HK-2 (cell line): ENCODE data around the gene MOB2.

Experiments
- DNase-seq: peaks from one replicate; pipeline ENCODE4 v3.0.0-alpha.2; 2018; ENCODE audit not compliant: unreplicated experiment

The MOB2 gene

DNA sequence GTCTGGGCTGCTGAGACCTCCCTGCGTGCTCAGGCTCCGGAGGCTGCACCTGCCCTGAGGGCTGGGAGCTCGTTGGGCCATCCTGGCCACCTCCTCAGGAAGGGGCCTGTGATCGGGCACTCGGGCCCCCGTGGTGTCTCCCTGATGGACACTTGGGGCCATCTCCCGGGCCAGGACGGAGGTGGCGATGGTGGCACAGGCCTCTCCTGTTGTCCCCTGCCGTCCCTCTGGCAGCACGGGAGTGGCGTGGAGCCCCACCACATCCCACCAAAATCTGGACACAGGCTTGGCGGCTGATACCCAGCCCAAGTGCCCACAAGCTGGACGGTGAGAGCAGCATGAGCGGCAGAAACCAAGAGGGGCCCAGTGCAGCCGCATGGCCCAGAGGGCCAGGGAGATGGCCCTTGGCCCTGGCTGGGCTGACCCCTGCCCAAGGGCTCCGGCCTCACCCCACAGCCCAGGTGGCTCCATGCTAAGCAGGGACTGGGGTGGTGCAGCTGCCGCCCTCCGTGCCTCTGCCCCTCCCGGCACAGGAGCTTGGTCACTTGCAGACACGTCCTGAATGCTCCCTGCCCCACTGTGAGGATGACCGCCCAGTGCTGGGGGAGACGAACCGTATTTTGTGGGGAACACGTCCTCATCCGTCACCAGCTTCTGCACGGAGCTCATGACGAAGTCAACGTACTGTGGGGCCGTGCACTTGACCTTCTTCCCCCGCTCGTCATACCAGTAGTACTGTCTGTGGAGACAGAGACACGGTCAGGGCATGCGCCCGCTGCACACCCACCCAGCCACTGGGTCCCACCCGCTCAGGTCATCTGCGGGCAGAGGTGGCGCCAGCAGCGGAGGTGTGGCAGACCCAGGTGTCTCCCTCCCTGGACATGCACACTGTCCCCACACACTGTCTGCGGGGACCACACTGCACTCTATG lies 15.6 kb downstream of the MOB2 start:
- no peak for DNase-seq

DNA sequence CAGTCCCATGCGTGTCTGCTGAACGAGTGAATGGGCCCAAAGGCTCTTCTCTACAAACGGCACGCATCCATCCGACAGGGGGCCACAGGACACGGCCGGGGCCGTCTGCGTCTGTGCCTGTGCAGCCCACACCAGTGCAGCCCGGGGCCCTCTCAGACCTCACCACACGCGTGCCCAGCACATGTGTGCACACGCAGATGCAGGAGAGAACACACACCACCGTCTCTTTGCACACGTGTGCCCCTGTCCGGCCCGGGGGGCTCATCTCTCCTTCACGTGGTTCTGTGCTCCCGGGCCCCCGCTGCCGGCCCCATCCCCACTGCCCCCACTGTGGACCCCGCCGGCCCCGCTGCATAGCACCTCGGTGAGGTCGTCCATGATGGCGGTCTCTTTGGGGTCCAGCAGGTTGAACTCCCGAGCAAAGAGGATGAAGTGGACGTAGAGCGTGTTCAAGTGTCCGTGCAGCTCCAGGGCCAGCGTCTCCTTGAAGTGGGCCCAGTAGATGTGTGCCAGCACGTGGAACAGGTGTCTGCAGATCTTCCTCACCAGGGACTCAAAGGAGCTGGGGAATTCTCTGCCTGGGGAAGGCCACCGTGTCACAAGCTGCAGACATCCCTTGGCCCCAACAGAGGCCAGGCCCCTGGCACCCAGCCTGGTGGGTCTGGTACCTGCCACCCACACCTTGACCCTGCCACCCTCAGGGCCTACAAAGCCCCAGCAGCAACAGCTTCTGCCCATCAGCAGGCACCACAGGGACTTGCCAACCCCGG lies 16.5 kb downstream of the MOB2 start:
- DNase-seq = no peak

DNA sequence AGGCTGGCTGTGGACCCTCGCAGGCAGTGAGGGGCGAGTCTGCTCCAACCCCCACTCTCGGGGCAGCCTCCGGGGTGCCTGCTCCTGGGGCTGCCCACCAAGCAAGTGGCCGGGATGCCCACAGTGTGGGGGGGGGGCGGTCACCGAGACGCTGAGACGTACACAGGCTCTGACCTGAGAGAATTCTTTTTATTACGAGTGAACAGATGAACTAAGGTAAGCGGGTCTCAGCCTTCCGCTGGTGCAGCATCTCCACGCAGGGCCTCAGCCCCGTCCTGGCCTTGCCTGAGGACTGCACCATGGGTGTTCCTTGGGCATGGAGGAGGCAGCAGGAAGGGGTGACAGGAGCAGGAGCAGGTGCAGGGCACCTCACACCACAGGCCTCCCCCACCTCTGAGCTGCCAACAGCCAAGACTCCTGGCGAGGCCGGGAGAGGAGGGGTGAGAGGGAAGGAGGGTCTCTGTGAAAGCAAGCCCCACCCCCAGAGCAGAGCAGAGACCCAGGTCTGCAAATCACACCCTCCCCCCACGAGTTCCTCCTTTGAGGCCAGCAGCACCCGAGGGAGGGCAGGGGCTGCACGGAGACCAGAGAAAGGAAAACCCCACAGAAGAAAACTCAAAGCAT lies 17.2 kb downstream of the MOB2 start:
- no peak for DNase-seq

DNA sequence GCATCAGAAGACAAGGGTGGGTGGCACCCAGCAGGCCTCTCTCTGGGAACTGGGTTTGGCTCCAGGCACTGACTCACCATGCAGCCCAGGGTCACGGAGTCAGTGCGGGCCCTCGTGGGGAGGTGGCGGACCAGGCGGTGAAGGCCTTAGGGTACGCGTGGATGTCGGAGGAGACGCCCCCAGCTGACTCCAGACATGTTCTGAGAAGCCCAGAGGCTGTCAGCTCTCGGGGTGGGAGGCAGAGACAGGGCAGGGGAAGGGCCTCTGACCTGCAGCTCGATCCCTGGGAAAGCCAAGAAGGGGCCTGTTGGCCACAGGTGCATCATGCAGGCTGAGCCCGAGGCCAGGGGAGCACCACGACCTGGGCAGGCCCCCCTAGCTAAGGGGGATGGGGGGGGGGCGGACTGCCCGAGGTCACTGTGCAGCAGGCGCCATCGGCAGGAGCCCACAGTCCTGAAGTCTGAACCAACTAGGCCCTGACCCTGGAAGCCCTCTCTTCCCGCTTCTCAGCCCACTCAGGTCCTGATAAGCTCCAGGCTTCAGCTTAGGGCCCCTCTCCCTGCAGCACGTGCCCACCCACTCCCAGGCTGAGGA lies 18.0 kb downstream of the MOB2 start:
- no peak for DNase-seq

DNA sequence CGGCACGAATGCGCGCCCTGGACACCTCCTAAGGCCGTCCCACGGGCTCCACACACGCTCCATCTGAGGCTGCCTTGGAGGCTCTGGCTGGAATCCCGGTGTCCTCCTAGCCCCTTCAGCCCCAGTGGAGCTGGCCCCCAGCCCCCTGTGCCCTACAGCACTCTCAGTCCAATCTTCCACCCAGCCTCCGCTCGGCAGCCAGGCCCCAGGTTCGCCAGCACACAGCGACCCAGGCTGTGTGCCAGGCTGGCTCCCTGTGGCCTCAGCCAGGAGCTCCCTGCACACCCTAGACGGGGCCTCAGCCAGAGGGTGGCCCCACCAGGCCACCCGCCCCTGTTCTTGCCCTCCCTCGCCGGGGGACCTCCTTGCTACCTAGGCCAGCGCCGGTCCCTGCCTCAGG lies 18.6 kb downstream of the MOB2 start:
- no peak for DNase-seq

DNA sequence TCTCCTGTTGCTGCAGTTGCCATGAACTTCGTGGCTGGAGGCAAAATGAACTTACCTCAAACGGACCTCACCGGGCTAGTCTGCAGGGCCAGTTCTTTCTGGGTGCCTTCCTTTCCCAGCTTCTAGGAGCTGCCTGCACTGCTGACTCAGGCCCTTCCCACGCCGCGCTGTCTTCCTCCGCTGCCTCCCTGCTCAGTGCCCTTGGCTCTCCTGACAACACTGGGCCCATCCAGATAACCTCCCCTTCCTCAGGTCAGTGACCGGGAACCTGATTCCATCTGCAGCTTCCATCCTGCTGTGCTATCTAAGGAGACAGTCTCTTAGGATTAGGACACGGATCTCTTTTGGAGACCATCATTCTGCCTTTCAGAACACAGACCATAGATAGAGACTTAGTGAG lies 19.3 kb downstream of the MOB2 start:
- DNase-seq = no peak

DNA sequence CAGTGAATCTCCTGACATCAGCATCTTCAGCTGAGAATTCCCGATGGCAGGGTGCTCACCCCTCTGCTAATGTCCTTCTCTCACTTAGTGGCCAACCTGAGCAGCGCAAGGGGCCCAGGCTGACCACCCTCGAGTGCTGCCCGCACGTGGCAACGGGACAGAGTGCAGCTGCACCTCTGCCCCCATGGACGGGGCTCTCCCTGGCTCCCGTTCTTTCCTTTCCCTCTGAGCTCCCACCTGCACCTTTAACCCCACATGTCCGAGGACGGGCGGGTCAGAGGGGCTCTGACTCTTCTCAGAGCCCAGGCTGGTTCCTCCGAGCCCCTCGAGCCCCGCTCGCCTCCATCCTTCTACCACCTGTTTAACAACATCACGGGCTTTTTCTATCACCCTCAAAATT lies 19.8 kb downstream of the MOB2 start:
- DNase-seq = no peak

DNA sequence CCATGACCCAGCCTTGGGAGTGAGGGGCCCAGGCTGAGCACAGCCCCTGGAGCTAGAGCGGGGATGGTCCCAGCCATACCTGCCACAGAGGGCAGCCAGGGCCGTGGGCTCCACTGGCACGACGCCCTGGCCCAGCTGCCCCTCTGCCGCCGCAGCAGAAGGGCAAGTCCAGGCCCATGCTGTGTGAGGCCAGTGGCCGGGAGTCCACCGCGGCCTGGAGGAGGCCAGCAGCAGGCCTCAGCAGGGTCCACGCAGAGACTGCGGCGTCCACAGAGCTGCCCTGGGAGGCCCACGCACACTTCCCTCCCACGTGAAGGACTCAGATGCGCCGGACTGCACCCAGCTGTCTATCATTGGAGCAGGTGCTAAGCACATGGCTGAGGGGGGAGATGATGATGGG lies 23.5 kb downstream of the MOB2 start:
- DNase-seq = no peak

DNA sequence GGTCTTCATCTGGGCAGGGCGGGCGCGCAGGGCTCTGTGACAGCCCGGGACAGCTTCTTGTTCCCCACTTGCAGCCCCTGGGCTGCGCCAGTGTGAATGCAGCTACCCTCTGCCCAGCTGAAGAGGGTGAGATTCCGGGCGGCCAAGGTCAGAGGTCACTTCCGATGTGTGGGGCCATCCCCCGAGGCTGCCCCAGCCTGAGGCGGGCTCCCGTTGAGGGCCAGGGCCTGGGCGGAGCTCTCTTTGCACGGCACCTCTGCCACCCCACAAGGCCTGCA lies 23.9 kb downstream of the MOB2 start:
- DNase-seq = no peak

DNA sequence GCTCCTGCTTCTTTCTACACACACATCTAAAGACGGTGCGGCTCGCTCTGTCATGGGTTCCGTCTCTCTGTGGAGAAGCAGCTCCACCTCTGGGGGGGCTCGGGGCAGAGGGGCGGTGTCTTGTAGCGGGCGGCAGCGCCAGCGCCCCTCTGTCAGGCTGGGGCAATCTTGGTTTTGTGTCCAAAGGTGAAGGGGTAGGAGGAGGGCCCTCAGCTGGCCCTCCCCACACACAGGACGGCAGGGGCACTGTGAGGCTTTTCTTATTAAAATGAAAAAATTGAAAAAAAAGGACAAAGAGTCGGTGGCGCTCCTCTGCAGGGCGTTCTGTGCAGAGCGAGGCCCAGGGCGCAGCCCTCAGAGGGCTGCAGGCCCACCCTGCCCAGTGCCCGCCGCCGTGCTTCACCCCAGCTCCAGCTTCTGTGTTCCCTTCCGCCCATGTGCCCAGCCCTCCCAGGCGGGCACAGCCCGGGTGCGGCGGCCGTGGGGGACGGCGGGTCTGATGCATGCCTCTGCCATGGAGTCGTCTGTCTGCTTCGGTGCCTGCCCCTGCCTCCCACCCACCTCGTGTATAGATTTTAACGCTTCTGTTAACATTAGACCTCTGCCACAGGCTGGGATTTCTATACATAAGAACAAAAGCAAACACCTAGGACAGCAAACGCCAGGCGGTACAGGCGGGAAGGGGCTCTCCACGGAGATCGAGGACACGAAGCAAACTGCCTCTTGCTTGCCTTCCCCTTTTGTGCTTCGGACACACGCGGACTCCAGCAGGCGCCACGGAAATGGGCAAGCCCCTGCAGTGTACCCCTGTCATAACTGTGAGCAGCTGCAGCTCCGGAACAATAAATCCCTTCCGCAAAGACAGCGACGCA lies 24.5 kb downstream of the MOB2 start:
- no peak for DNase-seq

DNA sequence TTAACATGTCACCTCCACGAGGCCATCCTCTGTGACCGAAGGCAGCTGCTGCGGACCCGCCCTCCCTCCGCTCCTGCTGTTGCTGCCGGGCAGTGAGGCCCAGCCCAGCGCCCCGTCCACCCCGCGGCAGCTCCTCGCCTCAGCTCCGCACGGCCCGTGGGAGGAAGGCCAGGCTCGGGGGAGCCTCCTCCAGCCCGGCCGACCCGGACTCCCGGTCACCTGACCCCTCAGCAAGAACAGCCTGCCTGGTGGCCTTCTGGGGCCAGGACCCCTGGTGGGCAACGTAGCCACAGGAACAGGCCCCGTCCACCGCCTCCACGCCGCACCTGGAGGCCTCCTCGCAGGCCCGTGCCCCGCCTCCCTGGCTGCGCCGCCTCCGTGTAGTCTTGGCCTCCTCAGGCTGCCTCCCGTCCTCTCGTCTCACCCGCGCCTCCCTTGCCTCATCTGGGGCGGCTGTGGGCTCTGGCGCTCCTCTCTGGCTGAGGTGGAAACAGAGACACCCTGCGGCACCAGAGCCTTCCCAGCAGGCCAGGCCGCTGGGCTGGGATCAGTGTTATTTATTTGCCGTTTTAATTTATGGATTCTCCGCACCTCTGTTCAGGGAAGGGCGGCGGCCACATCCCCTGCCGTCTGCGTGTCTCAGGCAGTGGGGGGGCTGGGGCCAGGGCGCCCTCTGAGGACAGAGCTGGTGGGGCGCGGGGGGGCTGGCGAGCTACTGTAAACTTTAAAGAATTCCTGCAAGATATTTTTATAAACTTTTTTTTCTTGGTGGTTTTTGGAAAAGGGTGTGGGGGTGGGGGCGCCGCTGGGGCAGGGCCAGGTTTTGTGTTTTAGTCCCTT lies 25.4 kb downstream of the MOB2 start:
- no peak for DNase-seq

DNA sequence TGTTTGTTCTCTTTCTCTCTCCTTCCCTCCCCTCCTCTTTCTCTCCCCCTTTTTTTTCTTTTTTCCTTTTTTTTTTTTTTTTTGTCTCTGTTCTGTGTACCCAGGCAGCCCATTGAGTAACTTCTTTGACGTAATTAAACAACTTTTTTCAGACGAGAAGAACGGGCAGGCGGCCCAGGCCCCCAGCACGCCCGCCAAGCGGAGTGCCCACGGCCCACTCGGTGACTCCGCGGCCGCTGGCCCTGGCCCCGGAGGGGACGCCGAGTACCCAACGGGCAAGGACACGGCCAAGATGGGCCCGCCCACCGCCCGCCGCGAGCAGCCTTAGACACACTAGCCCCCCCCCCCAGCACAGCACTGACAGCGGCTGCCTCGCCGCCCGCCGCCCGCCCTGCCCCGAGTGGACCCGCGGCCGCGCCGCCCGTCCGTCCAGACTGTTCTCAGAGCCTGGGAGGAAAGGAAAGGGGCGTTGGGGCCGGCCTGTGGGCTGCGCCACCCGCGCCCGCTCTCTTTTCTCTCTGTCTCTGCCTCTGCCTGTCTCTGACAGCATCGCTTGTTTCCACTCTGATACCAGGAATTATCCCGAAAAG lies 26.1 kb downstream of the MOB2 start:
- DNase-seq = no peak

DNA sequence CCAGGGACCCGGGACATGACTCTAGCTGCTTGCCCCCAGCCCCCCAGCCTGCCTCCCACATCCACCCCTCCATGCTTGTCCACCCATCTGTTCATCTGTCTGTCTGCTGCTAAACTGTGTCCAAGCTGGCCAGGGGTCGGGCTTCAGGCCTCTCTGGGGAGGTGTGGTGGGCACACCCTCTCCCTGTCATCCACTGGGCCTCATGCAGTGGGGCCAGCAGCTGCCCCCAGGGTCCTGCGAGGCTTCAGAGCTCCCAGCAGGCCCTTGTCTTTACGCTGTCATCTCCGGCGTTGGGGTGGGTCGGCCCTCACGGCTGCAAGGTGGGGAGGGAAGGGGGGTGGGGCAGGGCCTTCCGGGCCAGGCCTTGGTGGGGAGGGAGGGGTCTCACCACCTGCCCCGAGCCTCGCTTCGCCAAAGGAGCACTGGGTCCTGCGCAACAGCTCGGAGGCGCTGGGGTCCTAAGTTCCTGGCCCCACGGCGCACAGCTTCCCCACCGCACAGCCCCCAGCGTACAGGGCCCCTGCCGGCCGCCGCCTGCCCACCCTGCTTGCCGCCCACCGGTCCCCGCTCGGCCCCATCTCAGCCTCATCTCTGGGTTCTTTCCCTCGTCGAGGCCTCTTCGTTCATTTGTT lies 26.7 kb downstream of the MOB2 start:
- DNase-seq = no peak

DNA sequence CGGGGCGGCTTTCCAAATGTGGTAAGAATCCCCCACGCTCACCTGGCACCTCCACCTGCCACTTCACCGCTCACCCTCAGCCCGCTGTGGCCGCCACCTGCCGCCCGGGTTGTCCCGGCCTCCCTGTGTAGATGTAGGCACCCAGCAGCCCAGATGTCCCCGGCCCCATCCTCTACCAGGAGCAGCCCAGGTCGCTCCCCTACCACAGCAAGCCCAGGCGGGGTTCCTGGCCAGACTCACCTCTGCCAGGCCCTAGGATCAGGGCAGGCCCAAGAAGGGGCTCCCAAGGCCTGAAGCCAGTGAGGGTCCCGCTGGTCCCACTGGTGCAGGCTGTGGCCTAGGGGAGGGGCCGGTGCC lies 27.4 kb downstream of the MOB2 start:
- no peak for DNase-seq

DNA sequence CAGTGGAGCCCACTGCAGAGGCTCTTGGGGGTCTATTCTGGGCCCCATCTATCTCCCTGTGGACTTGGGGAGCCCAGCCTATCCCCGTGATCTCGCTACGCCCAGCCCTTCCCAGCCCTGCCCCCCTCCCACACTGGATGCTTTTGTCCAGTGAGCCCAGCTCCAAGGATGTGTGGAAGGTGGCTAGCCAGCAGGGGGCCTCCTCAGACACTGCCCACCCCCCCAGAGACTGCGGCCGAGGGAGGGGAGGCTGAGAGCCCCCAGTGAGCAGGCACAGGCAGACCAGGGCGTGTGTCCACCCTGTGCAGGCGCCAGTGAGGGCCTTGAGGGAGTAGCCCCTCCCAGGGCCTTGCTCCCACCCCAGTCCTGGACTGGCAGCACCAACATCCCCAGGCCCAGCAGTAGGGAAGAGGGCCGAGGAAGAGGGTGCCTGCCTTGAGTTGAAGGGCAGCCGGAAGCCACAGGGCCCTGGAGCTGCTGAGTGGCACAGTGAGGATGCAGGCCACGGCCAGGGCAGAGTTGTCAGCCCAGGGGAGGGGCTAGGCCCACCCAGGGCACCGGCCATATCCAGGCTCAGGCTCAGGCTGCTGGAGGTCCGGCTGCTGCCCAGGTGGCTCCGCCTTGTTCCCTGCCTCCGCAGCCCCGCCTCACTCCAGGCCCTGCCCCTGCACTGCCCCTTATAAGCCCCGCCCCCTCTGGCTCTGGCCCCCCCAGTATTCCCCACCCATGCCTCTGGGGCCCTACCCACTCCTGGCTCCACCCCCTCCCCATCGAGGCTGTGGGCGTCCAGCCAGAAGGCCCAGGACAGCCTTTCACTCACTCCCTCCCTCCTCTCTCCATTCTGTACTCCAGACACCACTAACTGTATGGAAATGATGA lies 28.0 kb downstream of the MOB2 start:
- DNase-seq = no peak

DNA sequence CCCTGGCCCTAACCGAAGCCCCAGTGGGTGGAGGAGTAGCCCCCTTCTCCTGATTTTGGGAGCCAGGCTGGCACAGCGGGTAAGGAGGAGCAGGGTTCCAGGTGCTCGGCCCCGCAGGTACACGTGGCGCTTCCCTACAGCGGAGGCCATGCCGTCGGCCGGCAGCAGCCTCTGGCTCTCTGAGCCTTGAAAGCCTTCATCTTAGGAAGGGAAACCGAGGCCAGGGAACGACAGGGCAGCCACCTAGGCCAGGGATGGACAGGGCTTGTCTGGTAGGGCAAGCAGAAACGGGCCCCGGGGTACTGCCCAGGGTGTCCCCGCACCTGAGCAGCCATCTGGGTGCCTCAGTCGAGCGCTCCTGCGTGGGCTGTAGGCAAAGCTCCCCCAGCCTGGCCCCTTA lies 28.7 kb downstream of the MOB2 start:
- no peak for DNase-seq

DNA sequence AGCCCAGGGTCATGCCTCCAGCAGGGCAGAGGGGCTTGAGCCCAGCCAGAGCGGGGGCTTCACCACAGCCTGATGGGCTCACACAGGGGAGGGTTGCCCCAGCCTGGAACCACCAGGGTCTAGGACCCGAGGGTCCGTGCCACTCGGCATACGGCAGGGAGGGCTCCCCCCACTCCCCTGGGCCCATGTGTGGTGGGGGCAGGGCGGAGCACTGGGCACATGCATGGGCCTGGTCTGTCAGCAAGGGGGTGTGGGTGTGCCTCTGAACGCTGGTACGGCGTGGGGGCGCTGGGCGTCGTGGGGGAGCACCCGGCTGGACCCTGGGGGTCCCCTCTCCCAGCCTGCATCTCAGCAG lies 29.3 kb downstream of the MOB2 start:
- DNase-seq = no peak

DNA sequence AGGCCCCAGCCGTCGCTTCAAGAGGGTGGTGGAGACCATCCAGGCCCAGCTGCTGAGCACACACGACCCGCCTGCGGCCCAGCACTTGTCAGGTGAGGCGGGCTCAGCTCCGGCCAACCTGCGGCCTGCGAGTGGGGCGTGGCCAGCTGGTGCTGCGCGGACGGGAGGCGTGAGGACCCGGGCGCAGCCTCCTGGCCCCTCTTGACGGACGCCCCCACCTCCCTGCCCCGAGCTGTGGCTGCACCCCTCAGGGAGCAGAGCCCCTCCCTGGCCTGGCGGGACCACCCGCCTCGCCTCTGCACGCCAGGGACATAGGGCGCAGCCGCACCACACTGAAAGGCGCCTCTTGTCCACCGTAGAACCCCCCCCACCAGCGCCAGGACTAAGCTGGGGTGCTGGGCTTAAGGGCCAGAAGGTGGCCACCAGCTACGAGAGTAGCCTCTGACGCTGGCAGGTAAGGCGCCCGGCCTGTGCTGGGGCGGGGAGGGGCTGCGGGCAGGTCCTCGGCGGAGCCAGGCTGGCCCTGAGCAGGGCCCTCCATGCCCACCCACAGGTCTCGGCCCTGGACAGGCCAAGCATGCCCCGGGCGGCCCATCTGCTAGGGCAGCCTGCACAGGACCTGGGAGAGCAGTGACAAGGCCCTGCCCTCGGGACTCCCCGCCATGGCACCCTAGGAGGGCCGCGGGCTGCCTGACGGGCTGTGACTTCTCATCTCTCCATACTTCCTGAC lies 29.8 kb downstream of the MOB2 start:
- DNase-seq = no peak
